Measurements from ENCODE around the gene ZNF439.
"Not testable (repeated sequence)": the region's sequence is repeated elsewhere in the genome, so short reads cannot be mapped to it uniquely, and the experiment has no call there.

Gene ZNF439

DNA sequence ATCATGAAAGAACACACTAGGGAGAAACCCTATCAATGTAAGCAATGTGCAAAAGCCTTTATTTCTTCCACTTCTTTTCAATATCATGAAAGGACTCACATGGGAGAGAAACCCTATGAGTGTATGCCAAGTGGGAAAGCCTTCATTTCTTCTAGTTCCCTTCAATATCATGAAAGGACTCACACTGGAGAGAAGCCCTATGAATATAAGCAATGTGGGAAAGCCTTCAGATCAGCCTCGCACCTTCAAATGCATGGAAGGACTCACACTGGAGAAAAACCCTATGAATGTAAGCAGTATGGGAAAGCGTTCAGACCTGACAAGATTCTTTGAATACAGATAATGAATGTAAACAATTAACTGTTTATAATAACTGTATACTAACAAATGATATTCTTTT is 15.0 kb upstream of the ZNF439 start (continued):
- TF ChIP-seq ZFP30 (CRISPR knock-in tag; IDR thresholded peaks at IDR 0.05) (no peak), ESRRG (CRISPR knock-in tag; IDR thresholded peaks at IDR 0.05) (no peak), BACH2 (CRISPR knock-in tag; IDR thresholded peaks at IDR 0.05; ENCODE audit: borderline replicate concordance) (no peak), RARB (CRISPR knock-in tag; IDR thresholded peaks at IDR 0.05) (no peak), ZNF8 (CRISPR knock-in tag; IDR thresholded peaks at IDR 0.05) (no peak), ZFP3 (CRISPR knock-in tag; IDR thresholded peaks at IDR 0.05) (no peak), ZNF70 (CRISPR knock-in tag; IDR thresholded peaks at IDR 0.05) (no peak), ARNTL (CRISPR knock-in tag; IDR thresholded peaks at IDR 0.05; ENCODE audit: borderline replicate concordance, low read depth) (no peak), ISL1 (CRISPR knock-in tag; IDR thresholded peaks at IDR 0.05) (no peak), PPARA (CRISPR knock-in tag; IDR thresholded peaks at IDR 0.05; ENCODE audit: borderline replicate concordance) (no peak), OSR1 (CRISPR knock-in tag; IDR thresholded peaks at IDR 0.05) (no peak), TOX (CRISPR knock-in tag; IDR thresholded peaks at IDR 0.05; ENCODE audit: borderline replicate concordance) (no peak)
- TF ChIP-seq, protein P1, sequence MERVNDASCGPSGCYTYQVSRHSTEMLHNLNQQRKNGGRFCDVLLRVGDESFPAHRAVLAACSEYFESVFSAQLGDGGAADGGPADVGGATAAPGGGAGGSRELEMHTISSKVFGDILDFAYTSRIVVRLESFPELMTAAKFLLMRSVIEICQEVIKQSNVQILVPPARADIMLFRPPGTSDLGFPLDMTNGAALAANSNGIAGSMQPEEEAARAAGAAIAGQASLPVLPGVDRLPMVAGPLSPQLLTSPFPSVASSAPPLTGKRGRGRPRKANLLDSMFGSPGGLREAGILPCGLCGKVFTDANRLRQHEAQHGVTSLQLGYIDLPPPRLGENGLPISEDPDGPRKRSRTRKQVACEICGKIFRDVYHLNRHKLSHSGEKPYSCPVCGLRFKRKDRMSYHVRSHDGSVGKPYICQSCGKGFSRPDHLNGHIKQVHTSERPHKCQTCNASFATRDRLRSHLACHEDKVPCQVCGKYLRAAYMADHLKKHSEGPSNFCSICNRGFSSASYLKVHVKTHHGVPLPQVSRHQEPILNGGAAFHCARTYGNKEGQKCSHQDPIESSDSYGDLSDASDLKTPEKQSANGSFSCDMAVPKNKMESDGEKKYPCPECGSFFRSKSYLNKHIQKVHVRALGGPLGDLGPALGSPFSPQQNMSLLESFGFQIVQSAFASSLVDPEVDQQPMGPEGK (CRISPR knock-in tag; IDR thresholded peaks at IDR 0.05; ENCODE audit: borderline replicate concordance) = no peak
- TF ChIP-seq, protein P2, sequence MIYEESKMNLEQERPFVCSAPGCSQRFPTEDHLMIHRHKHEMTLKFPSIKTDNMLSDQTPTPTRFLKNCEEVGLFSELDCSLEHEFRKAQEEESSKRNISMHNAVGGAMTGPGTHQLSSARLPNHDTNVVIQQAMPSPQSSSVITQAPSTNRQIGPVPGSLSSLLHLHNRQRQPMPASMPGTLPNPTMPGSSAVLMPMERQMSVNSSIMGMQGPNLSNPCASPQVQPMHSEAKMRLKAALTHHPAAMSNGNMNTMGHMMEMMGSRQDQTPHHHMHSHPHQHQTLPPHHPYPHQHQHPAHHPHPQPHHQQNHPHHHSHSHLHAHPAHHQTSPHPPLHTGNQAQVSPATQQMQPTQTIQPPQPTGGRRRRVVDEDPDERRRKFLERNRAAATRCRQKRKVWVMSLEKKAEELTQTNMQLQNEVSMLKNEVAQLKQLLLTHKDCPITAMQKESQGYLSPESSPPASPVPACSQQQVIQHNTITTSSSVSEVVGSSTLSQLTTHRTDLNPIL (CRISPR knock-in tag; IDR thresholded peaks at IDR 0.05; ENCODE audit: low read depth) = no peak

DNA sequence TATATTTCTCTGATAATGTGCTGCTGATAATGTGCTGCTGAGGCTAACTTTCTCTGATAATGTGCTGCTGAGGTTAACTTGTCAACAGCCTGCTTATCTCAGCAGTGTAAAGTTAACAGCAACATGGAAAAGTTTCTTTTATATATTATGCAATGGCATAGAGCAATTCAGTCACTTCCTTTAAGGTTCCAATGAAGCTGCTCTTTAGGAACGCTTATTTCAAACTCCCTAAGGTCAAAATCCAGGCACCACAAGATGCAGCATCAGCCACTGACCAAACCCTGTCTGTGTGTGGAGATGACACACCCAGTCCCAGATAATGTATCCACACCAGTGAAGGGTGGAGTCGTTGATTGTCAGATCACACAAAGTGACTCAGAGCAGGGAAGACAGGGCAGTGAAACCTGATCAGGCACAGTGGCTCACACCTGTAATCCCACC is 12.9 kb upstream of the ZNF439 start:
- ATAC-seq = not testable (repeated sequence)

DNA sequence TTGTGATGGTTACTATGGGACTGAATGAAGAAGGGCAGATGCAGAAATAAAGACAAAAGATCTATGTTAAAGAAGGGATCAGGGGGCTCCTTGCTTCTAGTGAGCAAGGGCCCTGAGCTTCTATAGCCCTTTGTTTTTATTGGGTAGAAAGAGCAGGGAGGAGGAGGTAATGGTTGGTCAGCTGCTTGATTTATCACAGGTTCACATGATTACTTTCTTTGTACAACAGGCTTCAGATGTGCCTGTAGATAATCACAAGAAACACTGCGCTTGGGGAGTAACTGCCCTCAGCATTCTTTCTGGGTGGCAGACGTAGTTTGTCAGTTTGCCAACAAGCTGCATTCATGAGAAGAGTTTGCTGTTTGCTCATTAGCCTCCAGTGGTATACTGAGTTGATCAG is 4.8 kb upstream of the ZNF439 start:
- TF ChIP-seq GLIS3 (CRISPR knock-in tag; IDR thresholded peaks at IDR 0.05) = no peak
- TF ChIP-seq ZFP3 (CRISPR knock-in tag; IDR thresholded peaks at IDR 0.05) = no peak
- no peak for TF ChIP-seq ARNTL (CRISPR knock-in tag; IDR thresholded peaks at IDR 0.05; ENCODE audit: borderline replicate concordance, low read depth)
- TF ChIP-seq, protein P2 (CRISPR knock-in tag; IDR thresholded peaks at IDR 0.05; ENCODE audit: low read depth) = no peak
- TF ChIP-seq, protein P3, sequence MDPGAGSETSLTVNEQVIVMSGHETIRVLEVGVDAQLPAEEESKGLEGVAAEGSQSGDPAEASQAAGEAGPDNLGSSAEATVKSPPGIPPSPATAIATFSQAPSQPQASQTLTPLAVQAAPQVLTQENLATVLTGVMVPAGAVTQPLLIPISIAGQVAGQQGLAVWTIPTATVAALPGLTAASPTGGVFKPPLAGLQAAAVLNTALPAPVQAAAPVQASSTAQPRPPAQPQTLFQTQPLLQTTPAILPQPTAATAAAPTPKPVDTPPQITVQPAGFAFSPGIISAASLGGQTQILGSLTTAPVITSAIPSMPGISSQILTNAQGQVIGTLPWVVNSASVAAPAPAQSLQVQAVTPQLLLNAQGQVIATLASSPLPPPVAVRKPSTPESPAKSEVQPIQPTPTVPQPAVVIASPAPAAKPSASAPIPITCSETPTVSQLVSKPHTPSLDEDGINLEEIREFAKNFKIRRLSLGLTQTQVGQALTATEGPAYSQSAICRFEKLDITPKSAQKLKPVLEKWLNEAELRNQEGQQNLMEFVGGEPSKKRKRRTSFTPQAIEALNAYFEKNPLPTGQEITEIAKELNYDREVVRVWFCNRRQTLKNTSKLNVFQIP (CRISPR knock-in tag; IDR thresholded peaks at IDR 0.05; ENCODE audit: borderline replicate concordance, low read depth) = no peak
- TF ChIP-seq RARB (CRISPR knock-in tag; IDR thresholded peaks at IDR 0.05) = no peak
- TF ChIP-seq TCF4 (CRISPR knock-in tag; IDR thresholded peaks at IDR 0.05; ENCODE audit: borderline replicate concordance) = no peak
- TF ChIP-seq PPARA (CRISPR knock-in tag; IDR thresholded peaks at IDR 0.05; ENCODE audit: borderline replicate concordance) = no peak
- TF ChIP-seq ZFP30 (CRISPR knock-in tag; IDR thresholded peaks at IDR 0.05) = no peak
- TF ChIP-seq ZNF8 (CRISPR knock-in tag; IDR thresholded peaks at IDR 0.05) = no peak
- TF ChIP-seq CSDC2 (CRISPR knock-in tag; IDR thresholded peaks at IDR 0.05) = no peak
- TF ChIP-seq ZNF70 (CRISPR knock-in tag; IDR thresholded peaks at IDR 0.05) = no peak
- TF ChIP-seq ZNF565 (CRISPR knock-in tag; conservative IDR thresholded peaks at IDR 0.05; ENCODE audit: low read depth) = no peak
- TF ChIP-seq, protein P4, sequence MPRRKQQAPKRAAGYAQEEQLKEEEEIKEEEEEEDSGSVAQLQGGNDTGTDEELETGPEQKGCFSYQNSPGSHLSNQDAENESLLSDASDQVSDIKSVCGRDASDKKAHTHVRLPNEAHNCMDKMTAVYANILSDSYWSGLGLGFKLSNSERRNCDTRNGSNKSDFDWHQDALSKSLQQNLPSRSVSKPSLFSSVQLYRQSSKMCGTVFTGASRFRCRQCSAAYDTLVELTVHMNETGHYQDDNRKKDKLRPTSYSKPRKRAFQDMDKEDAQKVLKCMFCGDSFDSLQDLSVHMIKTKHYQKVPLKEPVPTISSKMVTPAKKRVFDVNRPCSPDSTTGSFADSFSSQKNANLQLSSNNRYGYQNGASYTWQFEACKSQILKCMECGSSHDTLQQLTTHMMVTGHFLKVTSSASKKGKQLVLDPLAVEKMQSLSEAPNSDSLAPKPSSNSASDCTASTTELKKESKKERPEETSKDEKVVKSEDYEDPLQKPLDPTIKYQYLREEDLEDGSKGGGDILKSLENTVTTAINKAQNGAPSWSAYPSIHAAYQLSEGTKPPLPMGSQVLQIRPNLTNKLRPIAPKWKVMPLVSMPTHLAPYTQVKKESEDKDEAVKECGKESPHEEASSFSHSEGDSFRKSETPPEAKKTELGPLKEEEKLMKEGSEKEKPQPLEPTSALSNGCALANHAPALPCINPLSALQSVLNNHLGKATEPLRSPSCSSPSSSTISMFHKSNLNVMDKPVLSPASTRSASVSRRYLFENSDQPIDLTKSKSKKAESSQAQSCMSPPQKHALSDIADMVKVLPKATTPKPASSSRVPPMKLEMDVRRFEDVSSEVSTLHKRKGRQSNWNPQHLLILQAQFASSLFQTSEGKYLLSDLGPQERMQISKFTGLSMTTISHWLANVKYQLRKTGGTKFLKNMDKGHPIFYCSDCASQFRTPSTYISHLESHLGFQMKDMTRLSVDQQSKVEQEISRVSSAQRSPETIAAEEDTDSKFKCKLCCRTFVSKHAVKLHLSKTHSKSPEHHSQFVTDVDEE (CRISPR knock-in tag; IDR thresholded peaks at IDR 0.05) = no peak
- no peak for TF ChIP-seq TOX (CRISPR knock-in tag; IDR thresholded peaks at IDR 0.05; ENCODE audit: borderline replicate concordance)
- no peak for TF ChIP-seq OSR1 (CRISPR knock-in tag; IDR thresholded peaks at IDR 0.05)
- TF ChIP-seq BACH2 (CRISPR knock-in tag; IDR thresholded peaks at IDR 0.05; ENCODE audit: borderline replicate concordance) = no peak
- TF ChIP-seq ESRRG (CRISPR knock-in tag; IDR thresholded peaks at IDR 0.05) = no peak
- ATAC-seq = no peak

DNA sequence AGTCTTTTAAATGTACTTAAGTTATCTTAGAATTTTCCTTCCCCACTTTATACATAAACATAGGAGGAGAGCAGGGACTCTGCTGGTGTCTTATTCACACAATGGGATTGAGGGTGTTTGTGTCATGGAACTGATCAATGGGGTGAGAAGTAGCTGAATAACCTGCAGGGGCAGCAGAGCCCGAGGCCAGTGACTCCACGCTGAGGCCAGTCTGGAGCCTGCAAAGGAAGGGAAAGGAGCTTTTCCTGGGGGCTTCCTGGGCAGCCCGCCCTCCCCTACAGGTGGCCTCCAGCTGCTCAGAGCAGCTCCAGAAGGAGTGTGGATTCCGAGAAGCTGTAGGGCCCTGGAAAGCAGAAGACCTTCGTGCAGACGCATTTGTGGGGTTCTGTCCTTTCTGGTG is 911 bp upstream of the ZNF439 start:
- ATAC-seq = not testable (repeated sequence)
